ENCODE results near the gene PRMT7. TPM values are rescaled to one million over a fixed set of nuclear protein-coding genes. Genes with fewer than 3 reads are reported as not detected.
A peak's percentile ranks its signal among the peaks of the same experiment; 100 is the strongest.

Gene PRMT7
- total RNA-seq, 1 donor: 42.7 TPM

GRCh38 chr16:68367030-68367429 is 56.2 kb downstream of the PRMT7 start:
- TF ChIP-seq, protein P1, sequence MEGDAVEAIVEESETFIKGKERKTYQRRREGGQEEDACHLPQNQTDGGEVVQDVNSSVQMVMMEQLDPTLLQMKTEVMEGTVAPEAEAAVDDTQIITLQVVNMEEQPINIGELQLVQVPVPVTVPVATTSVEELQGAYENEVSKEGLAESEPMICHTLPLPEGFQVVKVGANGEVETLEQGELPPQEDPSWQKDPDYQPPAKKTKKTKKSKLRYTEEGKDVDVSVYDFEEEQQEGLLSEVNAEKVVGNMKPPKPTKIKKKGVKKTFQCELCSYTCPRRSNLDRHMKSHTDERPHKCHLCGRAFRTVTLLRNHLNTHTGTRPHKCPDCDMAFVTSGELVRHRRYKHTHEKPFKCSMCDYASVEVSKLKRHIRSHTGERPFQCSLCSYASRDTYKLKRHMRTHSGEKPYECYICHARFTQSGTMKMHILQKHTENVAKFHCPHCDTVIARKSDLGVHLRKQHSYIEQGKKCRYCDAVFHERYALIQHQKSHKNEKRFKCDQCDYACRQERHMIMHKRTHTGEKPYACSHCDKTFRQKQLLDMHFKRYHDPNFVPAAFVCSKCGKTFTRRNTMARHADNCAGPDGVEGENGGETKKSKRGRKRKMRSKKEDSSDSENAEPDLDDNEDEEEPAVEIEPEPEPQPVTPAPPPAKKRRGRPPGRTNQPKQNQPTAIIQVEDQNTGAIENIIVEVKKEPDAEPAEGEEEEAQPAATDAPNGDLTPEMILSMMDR (IDR thresholded peaks at IDR 0.05; ENCODE audit: insufficient read depth, low read depth, low read length): peak; percentile 34

GRCh38 chr16:68367440-68367839 is 56.6 kb downstream of the PRMT7 start:
- no peak overlapping the region for H3K4me3 ChIP-seq (ENCODE audit: low read depth, low read length)
- DNase-seq (ENCODE audit: low read depth): no peak
- TF ChIP-seq, protein P1 (IDR thresholded peaks at IDR 0.05; ENCODE audit: insufficient read depth, low read depth, low read length): no peak

More at GRCh38 chr16:68367030-68367429, 56.2 kb downstream of the PRMT7 start:
- peak; percentile 37 for DNase-seq (ENCODE audit: low read depth)
- no peak overlapping the region for H3K4me3 ChIP-seq (ENCODE audit: low read depth, low read length)

DNA sequence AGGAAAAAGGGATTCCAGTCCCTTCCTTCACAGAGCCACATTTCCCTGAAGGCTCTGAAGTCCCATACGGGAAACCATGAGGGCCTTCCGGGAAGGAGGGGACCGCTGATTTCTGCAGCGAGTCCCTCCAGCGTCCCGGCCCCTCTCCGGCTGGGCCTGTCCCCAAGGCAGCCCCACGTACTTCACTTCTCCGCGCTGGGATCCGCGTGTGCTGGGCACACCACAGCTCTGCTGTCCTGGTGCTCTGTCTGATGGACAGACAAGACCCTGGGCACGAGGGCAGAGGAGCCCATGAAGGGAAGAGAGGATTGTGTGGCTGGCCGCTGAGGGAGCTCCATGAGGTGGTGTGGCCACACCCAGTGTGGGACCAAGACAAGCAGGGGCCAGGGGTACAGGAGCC is 57.1 kb downstream of the PRMT7 start:
- TF ChIP-seq, protein P1 (IDR thresholded peaks at IDR 0.05; ENCODE audit: insufficient read depth, low read depth, low read length): no peak
- no peak overlapping the region for H3K4me3 ChIP-seq (ENCODE audit: low read depth, low read length)
- no peak for DNase-seq (ENCODE audit: low read depth)

DNA sequence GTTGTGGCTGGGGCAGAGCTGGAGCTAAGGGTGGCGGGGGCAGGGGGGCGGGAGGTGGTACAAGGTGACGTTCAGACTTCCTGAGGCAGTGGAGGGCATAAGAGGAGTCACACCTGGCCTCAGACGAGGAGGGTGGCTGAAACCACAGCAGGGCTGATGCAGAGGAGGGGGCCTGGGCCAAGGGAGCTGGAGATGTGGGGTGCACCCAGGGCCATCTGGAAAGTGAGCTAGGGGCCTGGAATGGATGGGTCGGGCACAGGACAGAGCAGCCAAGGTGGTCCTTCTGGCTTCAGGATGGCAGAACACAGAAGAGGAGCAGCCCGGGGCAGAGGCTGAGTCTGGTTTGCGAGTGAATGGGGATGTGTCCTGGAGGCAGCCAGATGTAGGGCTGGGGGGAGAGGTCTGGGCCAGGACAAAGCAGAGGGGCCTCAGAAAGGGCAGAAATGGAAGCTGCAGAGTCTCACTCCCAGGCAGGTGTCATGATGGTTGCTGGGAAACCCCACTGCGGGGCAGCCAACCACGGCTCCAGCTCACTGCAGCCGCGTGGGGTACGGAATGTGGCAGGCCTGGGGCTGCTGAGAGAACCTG is 57.6 kb downstream of the PRMT7 start:
- TF ChIP-seq, protein P1 (IDR thresholded peaks at IDR 0.05; ENCODE audit: insufficient read depth, low read depth, low read length): no peak
- no peak for DNase-seq (ENCODE audit: low read depth)
- H3K4me3 ChIP-seq (ENCODE audit: low read depth, low read length): no peak overlapping the region

DNA sequence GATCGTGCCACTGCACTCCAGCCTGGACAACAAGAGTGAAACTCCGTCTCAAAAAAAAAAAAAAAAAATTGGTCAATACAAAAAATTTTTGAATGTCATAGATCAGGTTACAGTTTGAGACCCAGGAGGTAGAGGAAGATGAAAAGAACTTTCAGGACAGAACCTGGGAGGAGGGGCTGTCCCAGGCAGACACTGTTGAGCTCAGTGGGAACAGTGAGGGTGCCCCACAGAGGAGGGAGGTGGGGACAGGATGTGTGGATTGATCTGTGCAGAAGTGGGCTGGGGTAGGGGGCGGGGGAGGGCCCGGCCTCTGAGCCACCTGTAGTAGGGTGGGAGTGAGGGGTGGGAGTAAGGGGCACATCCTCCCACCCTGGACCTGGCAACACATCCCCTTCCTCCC is 58.3 kb downstream of the PRMT7 start:
- TF ChIP-seq, protein P1 (IDR thresholded peaks at IDR 0.05; ENCODE audit: insufficient read depth, low read depth, low read length): no peak
- no peak for DNase-seq (ENCODE audit: low read depth)
- H3K4me3 ChIP-seq (ENCODE audit: low read depth, low read length): no peak overlapping the region

- TF ChIP-seq, protein P1 (IDR thresholded peaks at IDR 0.05; ENCODE audit: insufficient read depth, low read depth, low read length): no peak
- no peak for DNase-seq (ENCODE audit: low read depth)
- no peak overlapping the region for H3K4me3 ChIP-seq (ENCODE audit: low read depth, low read length)
Measured at GRCh38 chr16:68369697-68370580, 59.1 kb downstream of the PRMT7 start.
